K562 (cell line): ENCODE measurements around the gene KDELR3. TPM values are rescaled to one million over a fixed set of nuclear protein-coding genes. Genes with fewer than 3 reads are reported as not detected.
A peak's percentile ranks its signal among the peaks of the same experiment; 100 is the strongest.

Source experiments
- BRF1 ChIP-seq: IDR thresholded peaks from 3 replicates; pipeline ENCODE4 v1.6.1; 2011; ENCODE audit warnings: borderline replicate concordance, mild to moderate bottlenecking; ENCODE audit not compliant: insufficient read length; ENCODE audit errors: extremely low read depth
- CCNT2 ChIP-seq: IDR thresholded peaks from 2 replicates; pipeline ENCODE4 v1.6.1; 2011; ENCODE audit warnings: borderline replicate concordance, low read depth, mild to moderate bottlenecking, moderate library complexity, mixed read lengths, low read length; ENCODE audit not compliant: insufficient read length; ENCODE audit errors: extremely low read depth
- CHD2 ChIP-seq: IDR thresholded peaks from 2 replicates; pipeline ENCODE4 v1.6.1; 2011; ENCODE audit warnings: low read depth, low read length
- HDAC2 ChIP-seq: fragments of 450-650 bp; IDR thresholded peaks from 2 replicates; pipeline ENCODE4 v1.6.1; 2016; ENCODE audit warnings: mild to moderate bottlenecking
- HES1 ChIP-seq: fragments of 450-650 bp; IDR thresholded peaks from 2 replicates; pipeline ENCODE4 v1.6.1; 2016; ENCODE audit warnings: low read depth, mild to moderate bottlenecking, moderate library complexity
- HEY1 ChIP-seq: fragments of 250-450 bp; sonication (Bioruptor Pico); IDR thresholded peaks from 2 replicates; pipeline ENCODE4 v1.5.0; 2020; ENCODE audit warnings: mild to moderate bottlenecking, moderate library complexity, borderline replicate concordance
- HNRNPUL1 ChIP-seq: fragments of 200-400 bp; formaldehyde crosslinking; IDR thresholded peaks from 2 replicates; pipeline ENCODE4 v1.6.1; 2017; ENCODE audit warnings: low read length
- LEF1 ChIP-seq: fragments of 450-650 bp; IDR thresholded peaks from 2 replicates; pipeline ENCODE4 v1.6.1; 2016; ENCODE audit warnings: mild to moderate bottlenecking
- MYC ChIP-seq, 2 experiments: fragments of 250-450 bp in 1 of 2; sonication (Bioruptor Pico) in 1 of 2; IDR thresholded peaks; 2 replicates each; pipeline versions ENCODE4 v1.5.1 to v1.6.1; 2012 to 2021; ENCODE audit warnings: low read depth in 2 of 2, borderline replicate concordance in 1 of 2, improper control_type of control experiment in 1 of 2, low read length in 1 of 2, mild to moderate bottlenecking in 1 of 2, moderate library complexity in 1 of 2
- NCOA6 ChIP-seq: fragments of 450-650 bp; IDR thresholded peaks from 2 replicates; pipeline ENCODE4 v1.6.1; 2017; ENCODE audit warnings: mild to moderate bottlenecking
- NFIC ChIP-seq: fragments of 450-650 bp; IDR thresholded peaks from 2 replicates; pipeline ENCODE4 v1.6.1; 2017; ENCODE audit warnings: mild to moderate bottlenecking, inconsistent platforms
- PCBP1 ChIP-seq: fragments of 200-400 bp; formaldehyde crosslinking; IDR thresholded peaks from 2 replicates; pipeline ENCODE4 v1.6.1; 2018; ENCODE audit warnings: mild to moderate bottlenecking, low read depth, low read length; ENCODE audit not compliant: poor library complexity, severe bottlenecking
- RBM17 ChIP-seq: fragments of 200-400 bp; formaldehyde crosslinking; IDR thresholded peaks from 2 replicates; pipeline ENCODE4 v1.6.1; 2017; ENCODE audit warnings: low read depth, mild to moderate bottlenecking, low read length, borderline replicate concordance
- RUNX1 ChIP-seq: sonication (generic); IDR thresholded peaks from 2 replicates; pipeline ENCODE4 v1.6.1; 2016; ENCODE audit warnings: antibody characterized with exemption, low read depth
- SPI1 ChIP-seq: IDR thresholded peaks from 2 replicates; pipeline ENCODE4 v1.6.1; 2011; ENCODE audit warnings: low read depth, low read length, control low read depth, borderline replicate concordance
- XRCC5 ChIP-seq: fragments of 200-400 bp; formaldehyde crosslinking; IDR thresholded peaks from 2 replicates; pipeline ENCODE4 v1.6.1; 2017; ENCODE audit warnings: low read depth, mild to moderate bottlenecking, low read length
- ZBTB17 ChIP-seq: fragments of 450-650 bp; formaldehyde crosslinking; IDR thresholded peaks from 2 replicates; pipeline ENCODE4 v1.4.0; 2020; ENCODE audit warnings: mild to moderate bottlenecking
- ZBTB8A ChIP-seq: fragments of 450-650 bp; IDR thresholded peaks from 2 replicates; pipeline ENCODE4 v1.6.1; 2018; ENCODE audit warnings: mild to moderate bottlenecking, moderate library complexity; ENCODE audit not compliant: partially characterized antibody
- ZC3H4 ChIP-seq: sonication (generic); formaldehyde crosslinking; IDR thresholded peaks from 2 replicates; pipeline ENCODE4 v1.9.0; 2021; ENCODE audit warnings: missing genetic modification reagents, borderline replicate concordance
- ZFX ChIP-seq: sonication (generic); formaldehyde crosslinking; IDR thresholded peaks from 2 replicates; pipeline ENCODE4 v1.8.0; 2022; ENCODE audit warnings: mild to moderate bottlenecking, missing genetic modification reagents, moderate library complexity
- ZNF143 ChIP-seq: sonication (generic); formaldehyde crosslinking; IDR thresholded peaks from 2 replicates; pipeline ENCODE4 v1.9.0; 2022; ENCODE audit warnings: mild to moderate bottlenecking, missing genetic modification reagents
- ZNF263 ChIP-seq: sonication (generic); formaldehyde crosslinking; IDR thresholded peaks from 2 replicates; pipeline ENCODE4 v1.8.0; 2022; ENCODE audit warnings: mild to moderate bottlenecking, missing genetic modification reagents, borderline replicate concordance
- ZNF436 ChIP-seq: fragments of 250-450, 450-650 bp; sonication (Bioruptor Pico); formaldehyde crosslinking; IDR thresholded peaks from 2 replicates; pipeline ENCODE4 v1.7.0; 2020; ENCODE audit warnings: mild to moderate bottlenecking
- polyA plus RNA-seq, 8 experiments: library from polyadenylated mRNA; depleted of rRNA in 4 of 8; stranded (reverse) in 5 of 8; unstranded in 3 of 8; fragments of >200 nt; fragmentation: Nextera tagmentation in 2 of 8; fragmentation: Illumina TruSeq in 1 of 8; extraction: Ambion mirVana in 2 of 8; extraction: Trizol in 1 of 8; gene quantifications; 2 replicates each; pipeline versions ENCODE4 v1.2.1 to v1.2.3, GENCODE V29; 2011 to 2014; ENCODE audit warnings: inconsistent platforms in 1 of 8, missing spikeins in 1 of 8
- total RNA-seq, 7 experiments: library from RNA; depleted of rRNA in 6 of 7; stranded (reverse); fragments of >200 nt in 6 of 7; fragmentation: Illumina TruSeq in 2 of 7; extraction: Trizol in 2 of 7; gene quantifications; 2 replicates each; pipeline versions ENCODE4 v1.2.1 to v1.2.3, GENCODE V29; 2011 to 2021; ENCODE audit warnings: low replicate concordance in 1 of 7
- TF ChIP-seq, protein P1 (sequence below), 2 experiments: IDR thresholded peaks; 2 replicates each; pipeline ENCODE4 v1.6.1; 2012; ENCODE audit warnings: improper control_type of control experiment in 2 of 2, low read depth in 2 of 2, low read length in 2 of 2, borderline replicate concordance in 1 of 2
- TF ChIP-seq, protein P2 (sequence below): fragments of 200-800 bp; sonication (Bioruptor generic); IDR thresholded peaks from 2 replicates; pipeline ENCODE4 v1.6.1; 2017; ENCODE audit warnings: missing genetic modification characterization, missing compliant biosample characterization

KDELR3 gene
- total and polyA plus RNA-seq, 9 of the 15 experiments (the other 6 are each of a cell fraction or from before 2014, with no cell fraction given): 7.1 to 44.8 (median 9.6) TPM

DNA sequence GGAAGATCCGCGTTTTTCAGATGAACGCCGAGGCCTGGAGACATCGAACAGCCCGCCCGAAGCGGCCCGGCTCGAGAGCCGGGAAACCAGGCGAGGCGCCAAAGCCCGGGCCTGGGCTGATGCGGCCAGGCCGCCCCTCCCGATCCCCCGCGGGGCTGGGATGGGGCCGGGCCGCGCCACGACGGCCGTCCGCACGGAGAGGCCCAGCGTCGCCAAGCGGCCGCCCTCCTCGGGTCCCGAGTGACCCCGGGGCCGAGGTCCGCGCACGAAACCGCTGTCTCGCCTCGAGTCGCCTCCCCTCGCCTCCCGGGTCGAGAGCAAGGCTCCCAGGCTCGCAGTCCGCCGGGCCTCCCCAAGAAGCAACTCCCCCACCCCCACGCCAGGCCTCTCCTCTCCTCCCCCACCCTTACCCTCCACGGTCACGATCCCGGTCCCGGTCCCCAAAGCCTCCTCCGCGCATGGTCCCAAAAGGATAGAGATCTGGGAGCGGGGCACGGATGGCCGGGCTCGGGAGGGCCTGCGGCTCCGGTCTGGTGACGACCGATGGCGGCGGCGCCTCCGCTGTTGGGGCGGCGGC, 37.7 kb downstream of the KDELR3 start (continued):
- TF ChIP-seq HEY1: no peak
- TF ChIP-seq, protein P1, sequence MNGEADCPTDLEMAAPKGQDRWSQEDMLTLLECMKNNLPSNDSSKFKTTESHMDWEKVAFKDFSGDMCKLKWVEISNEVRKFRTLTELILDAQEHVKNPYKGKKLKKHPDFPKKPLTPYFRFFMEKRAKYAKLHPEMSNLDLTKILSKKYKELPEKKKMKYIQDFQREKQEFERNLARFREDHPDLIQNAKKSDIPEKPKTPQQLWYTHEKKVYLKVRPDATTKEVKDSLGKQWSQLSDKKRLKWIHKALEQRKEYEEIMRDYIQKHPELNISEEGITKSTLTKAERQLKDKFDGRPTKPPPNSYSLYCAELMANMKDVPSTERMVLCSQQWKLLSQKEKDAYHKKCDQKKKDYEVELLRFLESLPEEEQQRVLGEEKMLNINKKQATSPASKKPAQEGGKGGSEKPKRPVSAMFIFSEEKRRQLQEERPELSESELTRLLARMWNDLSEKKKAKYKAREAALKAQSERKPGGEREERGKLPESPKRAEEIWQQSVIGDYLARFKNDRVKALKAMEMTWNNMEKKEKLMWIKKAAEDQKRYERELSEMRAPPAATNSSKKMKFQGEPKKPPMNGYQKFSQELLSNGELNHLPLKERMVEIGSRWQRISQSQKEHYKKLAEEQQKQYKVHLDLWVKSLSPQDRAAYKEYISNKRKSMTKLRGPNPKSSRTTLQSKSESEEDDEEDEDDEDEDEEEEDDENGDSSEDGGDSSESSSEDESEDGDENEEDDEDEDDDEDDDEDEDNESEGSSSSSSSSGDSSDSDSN (IDR thresholded peaks at IDR 0.05; ENCODE audit: borderline replicate concordance in 1 of 2, low read depth in 2 of 2, low read length in 2 of 2): peak; percentile 85 to 96; a peak in 3 of 4 replicates
- TF ChIP-seq CCNT2: peak; percentile 50
- no peak for TF ChIP-seq LEF1
- peak; percentile 88 for TF ChIP-seq ZFX (CRISPR knock-in tag)
- no peak for TF ChIP-seq HDAC2
- no peak for TF ChIP-seq ZNF143
- peak; percentile 23; the same call in 1 of the 2 replicates for TF ChIP-seq CHD2
- TF ChIP-seq ZNF436 (CRISPR knock-in tag): no peak
- TF ChIP-seq RUNX1: no peak
- TF ChIP-seq NFIC: 0 out of 2 replicates have a peak, but pooled peaks have one; percentile 6
- no peak for TF ChIP-seq NCOA6
- TF ChIP-seq ZC3H4: 0 out of 2 replicates have a peak, but pooled peaks have one; percentile 28
- TF ChIP-seq SPI1: no peak
- TF ChIP-seq MYC (IDR thresholded peaks at IDR 0.05; ENCODE audit: low read depth, low read length): peak; percentile 3; the same call in 1 of the 2 replicates
- no peak for TF ChIP-seq MYC (CRISPR knock-in tag; IDR thresholded peaks at IDR 0.05; ENCODE audit: borderline replicate concordance, low read depth)
- no peak for TF ChIP-seq BRF1
- TF ChIP-seq HES1: no peak
- TF ChIP-seq XRCC5: no peak
- no peak for TF ChIP-seq RBM17
- TF ChIP-seq, protein P2, sequence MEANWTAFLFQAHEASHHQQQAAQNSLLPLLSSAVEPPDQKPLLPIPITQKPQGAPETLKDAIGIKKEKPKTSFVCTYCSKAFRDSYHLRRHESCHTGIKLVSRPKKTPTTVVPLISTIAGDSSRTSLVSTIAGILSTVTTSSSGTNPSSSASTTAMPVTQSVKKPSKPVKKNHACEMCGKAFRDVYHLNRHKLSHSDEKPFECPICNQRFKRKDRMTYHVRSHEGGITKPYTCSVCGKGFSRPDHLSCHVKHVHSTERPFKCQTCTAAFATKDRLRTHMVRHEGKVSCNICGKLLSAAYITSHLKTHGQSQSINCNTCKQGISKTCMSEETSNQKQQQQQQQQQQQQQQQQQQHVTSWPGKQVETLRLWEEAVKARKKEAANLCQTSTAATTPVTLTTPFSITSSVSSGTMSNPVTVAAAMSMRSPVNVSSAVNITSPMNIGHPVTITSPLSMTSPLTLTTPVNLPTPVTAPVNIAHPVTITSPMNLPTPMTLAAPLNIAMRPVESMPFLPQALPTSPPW (CRISPR knock-in tag): peak; percentile 65; the same call in 1 of the 2 replicates
- no peak for TF ChIP-seq HNRNPUL1
- TF ChIP-seq PCBP1: peak; percentile 96
- no peak for TF ChIP-seq ZNF263
- no peak for TF ChIP-seq ZBTB8A
- TF ChIP-seq ZBTB17: 0 out of 2 replicates have a peak, but pooled peaks have one; percentile 21
